HCEC 1CT (cell line): ENCODE data around the gene FAM131C.
A peak's percentile ranks its signal among the peaks of the same experiment; 100 is the strongest.

Experiments used
- DNase-seq: peaks from one replicate; pipeline ENCODE4 v3.0.0-alpha.2; 2017

Gene FAM131C

DNA sequence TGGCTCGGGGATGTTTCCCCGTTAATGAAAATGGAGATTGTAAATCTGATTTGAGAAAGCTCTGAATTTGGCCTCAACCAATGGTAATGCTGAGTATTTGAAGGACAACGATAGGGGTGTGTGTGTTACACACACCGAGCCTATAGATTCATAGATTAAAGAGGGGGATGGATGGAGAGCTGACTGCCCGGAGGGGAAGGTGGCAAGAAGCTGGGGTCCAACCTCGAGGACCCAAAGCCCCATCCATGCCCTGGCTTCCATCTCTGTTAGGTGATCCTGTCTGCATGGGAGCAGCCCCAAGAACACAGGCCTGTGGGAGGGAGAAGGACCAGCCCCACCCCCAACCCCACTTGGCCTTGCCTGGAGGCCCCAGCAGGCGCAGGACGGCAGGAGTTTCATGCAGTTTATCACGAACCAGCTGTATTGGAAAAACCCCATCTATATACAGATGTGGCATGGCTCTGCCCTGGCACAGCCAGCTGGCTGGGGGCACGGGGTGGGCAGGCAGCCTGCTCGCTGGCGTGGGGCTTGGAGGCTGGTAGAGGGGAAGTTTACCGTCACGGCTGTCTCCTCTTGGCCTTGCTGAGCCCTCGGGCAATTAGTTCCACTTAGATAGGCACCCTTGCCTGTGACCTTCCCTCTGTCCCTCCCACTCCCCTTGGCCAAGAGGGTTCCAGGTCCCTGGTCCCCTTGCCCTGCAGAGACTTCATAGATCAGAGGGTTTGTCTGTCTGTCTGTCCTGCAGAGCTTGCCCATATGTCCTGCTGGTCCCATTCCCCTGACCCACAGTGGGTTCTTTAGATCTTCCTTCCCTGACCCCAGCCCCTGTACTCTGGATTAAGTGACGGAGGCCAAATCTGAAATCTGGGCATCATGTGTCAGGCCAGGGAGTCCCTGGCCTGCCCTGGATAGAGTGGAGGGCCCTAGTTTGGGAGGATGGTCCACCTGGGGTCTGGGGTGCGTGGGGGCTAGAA is 58.7 kb downstream of the FAM131C start:
- no peak for DNase-seq

DNA sequence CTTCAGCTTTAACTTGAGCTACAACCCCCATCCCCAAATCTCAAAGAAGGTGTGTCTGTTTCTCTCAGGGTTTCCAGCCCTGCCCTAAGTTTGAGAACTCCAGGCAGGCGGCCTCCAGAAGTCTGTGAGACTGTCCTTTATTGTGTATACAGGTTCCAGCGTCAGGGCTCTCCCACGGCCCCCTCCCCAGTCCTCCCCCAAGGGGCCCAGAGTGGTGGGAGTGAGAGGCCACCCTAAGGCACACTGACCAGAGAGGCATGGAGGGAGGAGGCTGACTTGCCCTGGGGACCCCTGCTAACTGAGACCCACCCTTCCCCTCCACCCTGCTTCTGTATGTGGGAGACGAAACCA is 59.6 kb downstream of the FAM131C start:
- DNase-seq: no peak

DNA sequence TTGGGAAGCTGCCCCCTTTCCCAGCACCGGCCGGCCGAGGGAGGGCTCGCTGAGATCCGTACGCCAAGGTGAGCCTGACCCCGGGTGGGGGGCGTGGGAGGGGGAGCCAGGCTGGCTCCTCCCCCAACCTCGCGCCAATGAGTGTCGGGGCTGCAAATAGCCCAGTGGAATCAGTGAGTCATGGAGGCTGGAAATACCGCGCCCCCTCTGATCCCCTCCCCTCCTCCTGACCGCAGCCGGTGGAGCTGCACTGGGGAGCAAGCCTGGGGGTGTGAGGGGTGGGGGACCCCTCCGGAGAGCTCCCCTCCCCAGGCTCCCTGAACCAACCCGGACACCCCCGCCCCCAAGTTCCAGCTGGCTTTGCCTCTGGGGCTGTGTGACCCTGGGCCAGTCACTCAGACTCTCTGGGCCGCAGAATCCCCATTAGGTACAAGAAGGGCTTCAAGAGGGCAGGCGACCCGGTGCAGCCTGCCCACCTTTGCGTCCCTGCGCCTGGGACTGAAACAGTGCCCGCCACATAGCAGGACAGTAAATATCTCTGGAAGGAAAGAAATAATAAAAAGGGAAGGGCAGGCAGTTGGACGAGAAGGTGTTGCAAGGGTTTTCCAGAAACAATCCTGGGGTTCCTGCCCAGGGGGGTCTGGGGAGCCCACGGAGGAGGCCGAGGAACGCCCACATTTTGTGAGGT is 60.1 kb downstream of the FAM131C start:
- DNase-seq: peak; percentile 59

DNA sequence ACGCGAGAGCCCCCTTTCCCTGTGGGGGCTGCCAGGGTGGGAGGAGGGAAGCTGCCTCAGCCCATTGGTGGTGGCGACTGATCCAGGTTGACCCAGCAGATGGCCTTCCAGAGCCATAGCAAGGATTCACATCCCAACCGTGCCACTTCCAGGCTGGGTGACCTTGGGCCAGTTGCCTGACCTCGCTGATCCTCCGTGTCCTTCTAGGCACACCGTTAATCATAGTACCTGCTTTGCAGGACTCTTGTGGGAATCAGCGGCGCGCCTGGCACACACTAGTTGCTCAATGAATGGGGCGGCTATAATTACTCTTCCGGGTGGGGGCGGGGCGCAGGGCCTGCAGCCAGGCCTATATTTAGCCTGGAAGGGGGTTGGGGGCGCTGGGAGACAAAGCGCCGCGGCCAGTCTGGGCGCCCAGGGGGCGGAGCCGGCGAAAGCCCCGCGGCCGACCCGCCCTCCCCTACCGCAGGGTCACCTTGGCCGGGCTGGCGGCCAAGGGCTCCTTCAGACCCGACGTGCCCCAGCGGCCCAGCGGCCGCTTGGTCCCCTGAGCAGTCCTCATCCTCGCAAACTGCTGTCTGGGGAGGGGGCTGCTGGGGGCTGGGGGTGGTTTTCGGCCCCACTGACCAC is 60.7 kb downstream of the FAM131C start:
- DNase-seq: peak; percentile 45

DNA sequence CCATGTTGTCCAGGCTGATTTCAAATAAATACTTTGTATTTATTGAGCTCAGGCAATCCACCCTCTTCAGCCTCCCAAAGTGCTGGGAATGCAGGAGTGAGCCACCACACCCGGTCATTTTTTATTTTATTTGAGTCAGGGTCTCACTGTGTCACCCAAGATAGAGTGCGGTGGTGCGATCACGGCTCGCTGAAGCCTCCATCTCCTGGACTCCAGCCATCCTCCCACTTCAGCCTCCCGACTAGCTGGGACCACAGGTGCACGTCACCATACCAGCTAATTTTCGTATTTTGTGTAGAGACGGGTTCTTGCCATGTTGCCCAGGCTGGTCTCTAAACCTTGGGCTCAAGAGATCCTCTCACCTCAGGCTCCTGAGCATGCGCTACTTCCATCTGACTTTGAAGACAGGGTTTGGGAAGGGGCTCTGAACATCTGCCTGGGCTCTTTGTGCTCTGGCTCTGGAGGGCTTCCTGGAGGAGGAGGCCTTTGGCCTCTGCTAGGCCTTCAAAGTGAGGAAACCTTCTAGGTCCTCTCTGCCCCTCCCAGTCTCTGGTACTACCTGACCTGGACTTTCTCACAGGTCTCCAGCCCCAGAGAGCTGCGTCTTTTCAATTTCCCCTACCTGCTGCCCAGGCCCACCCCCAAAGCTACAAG is 61.4 kb downstream of the FAM131C start:
- DNase-seq: no peak

DNA sequence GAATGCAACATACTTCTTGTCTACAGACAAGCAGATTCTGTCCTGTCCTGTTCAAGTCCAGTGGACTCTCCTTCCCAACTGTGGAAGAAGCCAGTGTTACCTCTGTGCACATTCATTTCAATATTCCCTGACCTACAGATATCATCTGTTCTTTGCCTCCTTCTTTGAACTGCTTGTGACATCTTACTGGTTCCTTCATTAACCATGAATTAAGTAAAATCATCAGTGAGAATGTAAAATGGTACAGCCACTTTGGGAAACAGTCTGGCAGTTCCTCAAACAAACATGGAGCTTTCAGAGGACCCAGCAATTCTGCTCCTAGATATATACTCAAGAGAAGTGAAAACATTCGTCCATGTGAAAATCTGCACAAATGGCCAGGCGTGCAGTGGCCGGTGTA is 62.6 kb downstream of the FAM131C start:
- no peak for DNase-seq

DNA sequence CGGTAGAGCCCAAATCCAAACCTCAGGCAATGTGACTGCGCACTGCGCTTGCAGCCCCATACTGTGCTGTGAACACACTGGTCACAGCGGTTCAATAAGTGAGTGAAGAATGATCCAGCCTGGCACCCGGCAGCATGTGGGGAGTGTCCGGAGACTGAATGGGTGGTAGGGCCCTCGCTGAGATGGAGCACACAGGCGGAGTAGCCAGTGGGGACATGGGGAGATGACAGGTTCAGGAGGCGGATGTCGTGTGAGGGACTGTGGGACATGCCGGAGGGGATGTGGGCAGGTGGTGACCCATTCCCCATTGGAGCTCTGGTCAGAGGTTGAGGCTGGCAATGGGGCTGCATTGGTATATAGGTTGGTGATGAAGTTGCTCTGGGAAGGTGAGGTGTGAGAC is 63.8 kb downstream of the FAM131C start:
- DNase-seq: no peak

DNA sequence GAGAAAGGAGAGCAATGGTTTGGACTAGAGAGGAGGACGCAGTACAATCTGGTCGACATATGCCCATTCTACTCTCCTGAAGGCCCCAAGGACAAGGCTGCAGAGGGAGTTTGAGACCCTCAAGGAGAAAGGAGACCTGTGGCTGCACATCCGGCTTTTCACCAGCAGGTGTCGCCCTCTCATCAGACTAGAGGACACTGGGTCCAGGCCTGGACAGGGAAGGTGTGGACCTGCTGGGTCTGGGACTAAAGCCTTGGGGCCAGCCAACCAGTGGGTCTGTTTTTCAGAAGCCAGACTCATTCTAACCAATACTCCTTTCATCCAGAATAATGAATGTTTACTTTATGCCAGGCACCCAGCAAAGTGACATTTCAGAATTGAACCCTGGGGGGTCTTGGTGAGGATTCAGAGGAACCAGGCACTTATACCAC is 64.4 kb downstream of the FAM131C start:
- DNase-seq: peak; percentile 55
